ENCODE data around the gene CREBZF. TPM values are rescaled to one million over a fixed set of nuclear protein-coding genes. Genes with fewer than 3 reads are reported as not detected.
"Not testable (repeated sequence)": the region's sequence is repeated elsewhere in the genome, so short reads cannot be mapped to it uniquely, and the experiment has no call there.

The CREBZF gene
- total RNA-seq, 1 experiment from 2014 or later = 36.0 TPM

GRCh38 chr11:85680897-85681296, 16.0 kb upstream of the CREBZF start:
- intact Hi-C loops (cut with micrococcal nuclease) = no loop called here
- H3K27ac Mint-ChIP-seq (ENCODE audit: low read depth, unreplicated experiment) = no peak overlapping the region
- DNase-seq (ENCODE audit: unreplicated experiment) = no peak

GRCh38 chr11:85679576-85679975, 14.6 kb upstream of the CREBZF start:
- Mint-ChIP-seq H3K9me3 (ENCODE audit: unreplicated experiment) (no peaks in the 10 kb centered on the region), H3K27ac (ENCODE audit: low read depth, unreplicated experiment) (no peak overlapping the region), H3K27me3 (ENCODE audit: insufficient read depth, unreplicated experiment) (no peaks in the 10 kb centered on the region), H3K4me3 (ENCODE audit: unreplicated experiment) (no peak overlapping the region), H3K4me1 (ENCODE audit: insufficient read depth, unreplicated experiment) (no peaks in the 10 kb centered on the region), H3K36me3 (ENCODE audit: insufficient read depth, unreplicated experiment) (no peaks in the 10 kb centered on the region)
- TF ChIP-seq CTCF (IDR thresholded peaks at IDR 0.05; ENCODE audit: unreplicated experiment) = no peak
- intact Hi-C loops (cut with micrococcal nuclease) = no loop called here
- BruUV-seq (replicated peaks) = no TSS peak
- ChIA-PET POLR2A (interaction anchor here (1.2 kb wide), 1 partner anchor 10 kb away, joined by 3 read pairs; no protein-coding TSS in a partner anchor), CTCF (interaction anchor here (0.7 to 1.5 kb wide), 3 partner anchors 10 to 110 kb away, joined by 3 to 5 read pairs (median 3); no protein-coding TSS in a partner anchor)
- DNase-seq (ENCODE audit: unreplicated experiment) = no peak

More at GRCh38 chr11:85680897-85681296, 16.0 kb upstream of the CREBZF start:
- H3K4me3 Mint-ChIP-seq (ENCODE audit: unreplicated experiment) = no peak overlapping the region
- no peaks in the 10 kb centered on the region for H3K4me1 Mint-ChIP-seq (ENCODE audit: insufficient read depth, unreplicated experiment)
- no peaks in the 10 kb centered on the region for H3K27me3 Mint-ChIP-seq (ENCODE audit: insufficient read depth, unreplicated experiment)
- TF ChIP-seq CTCF (IDR thresholded peaks at IDR 0.05; ENCODE audit: unreplicated experiment) = no peak
- POLR2A ChIA-PET = interaction anchor here (1.0 to 1.4 kb wide), 2 partner anchors 16 to 30 kb away, joined by 3 to 4 read pairs; partner anchors contain the start of gene CREBZF
- no peaks in the 10 kb centered on the region for H3K9me3 Mint-ChIP-seq (ENCODE audit: unreplicated experiment)
- CTCF ChIA-PET = no interaction called here
- BruUV-seq (replicated peaks) = no TSS peak
- no peaks in the 10 kb centered on the region for H3K36me3 Mint-ChIP-seq (ENCODE audit: insufficient read depth, unreplicated experiment)

- no peaks in the 10 kb centered on the region for H3K4me1 Mint-ChIP-seq (ENCODE audit: insufficient read depth, unreplicated experiment)
- intact Hi-C loops (cut with micrococcal nuclease) = no loop called here
- no TSS peak for BruUV-seq (replicated peaks)
- no peaks in the 10 kb centered on the region for H3K9me3 Mint-ChIP-seq (ENCODE audit: unreplicated experiment)
- CTCF ChIA-PET = no interaction called here
- DNase-seq (ENCODE audit: unreplicated experiment) = no peak
- POLR2A ChIA-PET = no interaction called here
- H3K36me3 Mint-ChIP-seq (ENCODE audit: insufficient read depth, unreplicated experiment) = no peaks in the 10 kb centered on the region
- no peaks in the 10 kb centered on the region for H3K27me3 Mint-ChIP-seq (ENCODE audit: insufficient read depth, unreplicated experiment)
- H3K4me3 Mint-ChIP-seq (ENCODE audit: unreplicated experiment) = no peak overlapping the region
- H3K27ac Mint-ChIP-seq (ENCODE audit: low read depth, unreplicated experiment) = no peak overlapping the region
- TF ChIP-seq CTCF (IDR thresholded peaks at IDR 0.05; ENCODE audit: unreplicated experiment) = no peak
These were observed 8.5 kb upstream of the CREBZF start for GRCh38 chr11:85673393-85673792.

GRCh38 chr11:85672105-85672902, 7.4 kb upstream of the CREBZF start:
- Mint-ChIP-seq H3K4me3 (ENCODE audit: unreplicated experiment) (no peak overlapping the region), H3K36me3 (ENCODE audit: insufficient read depth, unreplicated experiment) (no peaks in the 10 kb centered on the region), H3K27me3 (ENCODE audit: insufficient read depth, unreplicated experiment) (no peaks in the 10 kb centered on the region), H3K9me3 (ENCODE audit: unreplicated experiment) (no peaks in the 10 kb centered on the region), H3K27ac (ENCODE audit: low read depth, unreplicated experiment) (no peak overlapping the region), H3K4me1 (ENCODE audit: insufficient read depth, unreplicated experiment) (no peaks in the 10 kb centered on the region)
- intact Hi-C loops (cut with micrococcal nuclease) = no loop called here
- TF ChIP-seq CTCF (IDR thresholded peaks at IDR 0.05; ENCODE audit: unreplicated experiment) = no peak
- CTCF ChIA-PET = no interaction called here
- DNase-seq (ENCODE audit: unreplicated experiment) = no peak
- no TSS peak for BruUV-seq (replicated peaks)
- POLR2A ChIA-PET = no interaction called here

GRCh38 chr11:85670949-85671663, 6.2 kb upstream of the CREBZF start:
- H3K36me3 Mint-ChIP-seq (ENCODE audit: insufficient read depth, unreplicated experiment); H3K4me1 Mint-ChIP-seq (ENCODE audit: insufficient read depth, unreplicated experiment); H3K27me3 Mint-ChIP-seq (ENCODE audit: insufficient read depth, unreplicated experiment); H3K27ac Mint-ChIP-seq (ENCODE audit: low read depth, unreplicated experiment); intact Hi-C loops (cut with micrococcal nuclease); POLR2A ChIA-PET; H3K4me3 Mint-ChIP-seq (ENCODE audit: unreplicated experiment); DNase-seq (ENCODE audit: unreplicated experiment); H3K9me3 Mint-ChIP-seq (ENCODE audit: unreplicated experiment); BruUV-seq (replicated peaks): not testable (repeated sequence)
- CTCF ChIA-PET = interaction anchor here (0.6 kb wide), 1 partner anchor 113 kb away, joined by 5 read pairs; no protein-coding TSS in a partner anchor

Data from MCF 10A (cell line).